HepG2 (cell line): ENCODE measurements around the gene CD72. TPM values are rescaled to one million over a fixed set of nuclear protein-coding genes. Genes with fewer than 3 reads are reported as not detected.

ENCODE experiments used
- DMTF1 ChIP-seq: sonication (generic); formaldehyde crosslinking; IDR thresholded peaks from 2 replicates; pipeline ENCODE4 v1.4.0; 2020; ENCODE audit warnings: mild to moderate bottlenecking, missing genetic modification reagents
- GFI1 ChIP-seq: sonication (generic); formaldehyde crosslinking; IDR thresholded peaks from 2 replicates; pipeline ENCODE4 v1.5.0; 2020; ENCODE audit warnings: missing genetic modification reagents, mild to moderate bottlenecking, borderline replicate concordance
- HNRNPUL1 ChIP-seq: fragments of 200-400 bp; formaldehyde crosslinking; IDR thresholded peaks from 2 replicates; pipeline ENCODE4 v1.6.1; 2017; ENCODE audit warnings: low read depth, mild to moderate bottlenecking, low read length, moderate library complexity
- ISL2 ChIP-seq: sonication (generic); formaldehyde crosslinking; IDR thresholded peaks from 2 replicates; pipeline ENCODE4 v1.5.0; 2020; ENCODE audit warnings: missing genetic modification reagents
- MAFF ChIP-seq: IDR thresholded peaks from 2 replicates; pipeline ENCODE4 v1.6.1; 2011; ENCODE audit warnings: low read depth, low read length, improper control_type of control experiment
- POGK ChIP-seq: sonication (generic); formaldehyde crosslinking; conservative IDR thresholded peaks from 2 replicates; pipeline ENCODE4 v1.8.0; 2022; ENCODE audit warnings: mild to moderate bottlenecking, moderate library complexity, missing genetic modification reagents
- RAD21 ChIP-seq: fragments of 450-650 bp; formaldehyde crosslinking; IDR thresholded peaks from 2 replicates; pipeline ENCODE4 v1.5.0; 2020; ENCODE audit warnings: mild to moderate bottlenecking
- SAP130 ChIP-seq: IDR thresholded peaks from 2 replicates; pipeline ENCODE4 v1.6.1; 2016; ENCODE audit warnings: low read depth
- TRAFD1 ChIP-seq: sonication (generic); formaldehyde crosslinking; IDR thresholded peaks from 2 replicates; pipeline ENCODE4 v1.5.1; 2020; ENCODE audit warnings: missing genetic modification reagents, mild to moderate bottlenecking, borderline replicate concordance
- WIZ ChIP-seq: sonication (generic); formaldehyde crosslinking; IDR thresholded peaks from 2 replicates; pipeline ENCODE4 v1.5.1; 2020; ENCODE audit warnings: mild to moderate bottlenecking, missing genetic modification reagents
- ZEB1 ChIP-seq: IDR thresholded peaks from 2 replicates; pipeline ENCODE4 v1.6.1; 2012; ENCODE audit warnings: mild to moderate bottlenecking, low read depth, inconsistent platforms; ENCODE audit not compliant: insufficient replicate concordance
- ZFAT ChIP-seq: sonication (generic); formaldehyde crosslinking; conservative IDR thresholded peaks from 2 replicates; pipeline ENCODE4 v1.8.1; 2023; ENCODE audit warnings: missing genetic modification reagents, inconsistent platforms
- ZNF430 ChIP-seq: sonication (generic); formaldehyde crosslinking; IDR thresholded peaks from 2 replicates; pipeline ENCODE4 v1.9.0; 2021; ENCODE audit warnings: mild to moderate bottlenecking, missing genetic modification reagents
- ZNF432 ChIP-seq: sonication (generic); formaldehyde crosslinking; IDR thresholded peaks from 2 replicates; pipeline ENCODE4 v1.5.0; 2020; ENCODE audit warnings: missing genetic modification reagents, mild to moderate bottlenecking, borderline replicate concordance
- ZNF768 ChIP-seq: sonication (generic); formaldehyde crosslinking; IDR thresholded peaks from 2 replicates; pipeline ENCODE4 v1.4.0; 2020; ENCODE audit warnings: missing genetic modification reagents
- ZNF879 ChIP-seq: sonication (generic); formaldehyde crosslinking; IDR thresholded peaks from 2 replicates; pipeline ENCODE4 v1.8.1; 2023; ENCODE audit warnings: missing genetic modification reagents
- polyA plus RNA-seq, 8 experiments: library from polyadenylated mRNA; depleted of rRNA in 3 of 8; stranded (reverse) in 7 of 8; unstranded in 1 of 8; fragments of >200 nt; fragmentation: Illumina TruSeq in 4 of 8; extraction: Trizol in 4 of 8; gene quantifications; 2 replicates each; pipeline versions ENCODE4 v1.2.1 to v1.2.3, GENCODE V29; 2011 to 2016; ENCODE audit warnings: low read depth in 4 of 8, missing spikeins in 1 of 8, mixed read lengths in 1 of 8; ENCODE audit not compliant: insufficient read depth in 1 of 8
- total RNA-seq, 5 experiments: library from RNA; depleted of rRNA; stranded (reverse); fragments of >200 nt; fragmentation: Illumina TruSeq; extraction: Trizol; gene quantifications; 2 replicates each; pipeline ENCODE4 v1.2.3, GENCODE V29; 2016; ENCODE audit warnings: low read depth in 1 of 5
- TF ChIP-seq, protein P1 (sequence below): sonication (generic); formaldehyde crosslinking; conservative IDR thresholded peaks from 2 replicates; pipeline ENCODE4 v1.4.0; 2020; ENCODE audit warnings: mild to moderate bottlenecking, missing genetic modification reagents, moderate library complexity

CD72 gene
- total and polyA plus RNA-seq, 2 of the 13 experiments (the other 11 are each of a cell fraction or from before 2014, with no cell fraction given), result 0.18 to 1.1 TPM

DNA sequence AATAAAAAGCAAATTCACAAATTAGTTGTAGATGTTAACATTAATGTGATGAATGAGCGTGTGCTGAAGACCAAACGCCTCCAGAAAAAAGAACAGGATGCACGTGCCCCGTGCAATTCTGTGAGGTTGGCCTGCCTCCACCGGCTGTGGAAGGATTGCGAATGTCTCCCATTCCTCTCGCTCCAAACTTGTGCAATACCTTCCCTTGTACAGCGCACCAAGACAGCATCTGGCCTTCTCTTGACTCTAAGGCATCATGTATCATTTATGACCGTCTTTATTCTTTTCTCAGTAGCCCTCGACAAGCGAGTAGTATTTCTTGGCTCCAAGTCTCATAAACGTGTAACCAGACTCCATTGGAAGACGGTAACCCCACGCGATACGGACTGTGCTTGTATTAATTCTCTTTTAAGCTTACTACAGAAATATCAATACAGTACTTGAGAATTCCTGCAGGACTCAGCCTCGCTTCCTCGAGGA, 14.7 kb downstream of the CD72 start (continued):
- no peak for TF ChIP-seq RAD21 (CRISPR knock-in tag)
- TF ChIP-seq ISL2 (CRISPR knock-in tag), result no peak
- no peak for TF ChIP-seq ZFAT (CRISPR knock-in tag)
- TF ChIP-seq ZNF432 (CRISPR knock-in tag), result no peak
- TF ChIP-seq GFI1 (CRISPR knock-in tag), result peak; percentile 64; the same call in 1 of the 2 replicates
- no peak for TF ChIP-seq ZNF430
- TF ChIP-seq HNRNPUL1, result no peak
- TF ChIP-seq SAP130 (CRISPR knock-in tag), result no peak
- no peak for TF ChIP-seq WIZ (CRISPR knock-in tag)
- TF ChIP-seq ZNF879 (CRISPR knock-in tag), result 0 out of 2 replicates have a peak, but pooled peaks have one; percentile 78
- TF ChIP-seq ZNF768 (CRISPR knock-in tag), result no peak
- no peak for TF ChIP-seq TRAFD1 (CRISPR knock-in tag)
- TF ChIP-seq DMTF1 (CRISPR knock-in tag), result no peak
- TF ChIP-seq, protein P1, sequence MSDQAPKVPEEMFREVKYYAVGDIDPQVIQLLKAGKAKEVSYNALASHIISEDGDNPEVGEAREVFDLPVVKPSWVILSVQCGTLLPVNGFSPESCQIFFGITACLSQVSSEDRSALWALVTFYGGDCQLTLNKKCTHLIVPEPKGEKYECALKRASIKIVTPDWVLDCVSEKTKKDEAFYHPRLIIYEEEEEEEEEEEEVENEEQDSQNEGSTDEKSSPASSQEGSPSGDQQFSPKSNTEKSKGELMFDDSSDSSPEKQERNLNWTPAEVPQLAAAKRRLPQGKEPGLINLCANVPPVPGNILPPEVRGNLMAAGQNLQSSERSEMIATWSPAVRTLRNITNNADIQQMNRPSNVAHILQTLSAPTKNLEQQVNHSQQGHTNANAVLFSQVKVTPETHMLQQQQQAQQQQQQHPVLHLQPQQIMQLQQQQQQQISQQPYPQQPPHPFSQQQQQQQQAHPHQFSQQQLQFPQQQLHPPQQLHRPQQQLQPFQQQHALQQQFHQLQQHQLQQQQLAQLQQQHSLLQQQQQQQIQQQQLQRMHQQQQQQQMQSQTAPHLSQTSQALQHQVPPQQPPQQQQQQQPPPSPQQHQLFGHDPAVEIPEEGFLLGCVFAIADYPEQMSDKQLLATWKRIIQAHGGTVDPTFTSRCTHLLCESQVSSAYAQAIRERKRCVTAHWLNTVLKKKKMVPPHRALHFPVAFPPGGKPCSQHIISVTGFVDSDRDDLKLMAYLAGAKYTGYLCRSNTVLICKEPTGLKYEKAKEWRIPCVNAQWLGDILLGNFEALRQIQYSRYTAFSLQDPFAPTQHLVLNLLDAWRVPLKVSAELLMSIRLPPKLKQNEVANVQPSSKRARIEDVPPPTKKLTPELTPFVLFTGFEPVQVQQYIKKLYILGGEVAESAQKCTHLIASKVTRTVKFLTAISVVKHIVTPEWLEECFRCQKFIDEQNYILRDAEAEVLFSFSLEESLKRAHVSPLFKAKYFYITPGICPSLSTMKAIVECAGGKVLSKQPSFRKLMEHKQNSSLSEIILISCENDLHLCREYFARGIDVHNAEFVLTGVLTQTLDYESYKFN (CRISPR knock-in tag), result no peak
- TF ChIP-seq POGK (CRISPR knock-in tag), result peak; percentile 72; the same call in 1 of the 2 replicates
- TF ChIP-seq ZEB1, result no peak
- no peak for TF ChIP-seq MAFF
